NCI-H2081 treated with DMSO at 0.1 percent for 48 hours (cell line): Measurements from ENCODE around the gene RABGAP1.

ENCODE experiments used
- DNase-seq: peaks from one replicate; lab custom pipeline; 2025; lab: John Stamatoyannopoulos, UW

RABGAP1 gene

DNA sequence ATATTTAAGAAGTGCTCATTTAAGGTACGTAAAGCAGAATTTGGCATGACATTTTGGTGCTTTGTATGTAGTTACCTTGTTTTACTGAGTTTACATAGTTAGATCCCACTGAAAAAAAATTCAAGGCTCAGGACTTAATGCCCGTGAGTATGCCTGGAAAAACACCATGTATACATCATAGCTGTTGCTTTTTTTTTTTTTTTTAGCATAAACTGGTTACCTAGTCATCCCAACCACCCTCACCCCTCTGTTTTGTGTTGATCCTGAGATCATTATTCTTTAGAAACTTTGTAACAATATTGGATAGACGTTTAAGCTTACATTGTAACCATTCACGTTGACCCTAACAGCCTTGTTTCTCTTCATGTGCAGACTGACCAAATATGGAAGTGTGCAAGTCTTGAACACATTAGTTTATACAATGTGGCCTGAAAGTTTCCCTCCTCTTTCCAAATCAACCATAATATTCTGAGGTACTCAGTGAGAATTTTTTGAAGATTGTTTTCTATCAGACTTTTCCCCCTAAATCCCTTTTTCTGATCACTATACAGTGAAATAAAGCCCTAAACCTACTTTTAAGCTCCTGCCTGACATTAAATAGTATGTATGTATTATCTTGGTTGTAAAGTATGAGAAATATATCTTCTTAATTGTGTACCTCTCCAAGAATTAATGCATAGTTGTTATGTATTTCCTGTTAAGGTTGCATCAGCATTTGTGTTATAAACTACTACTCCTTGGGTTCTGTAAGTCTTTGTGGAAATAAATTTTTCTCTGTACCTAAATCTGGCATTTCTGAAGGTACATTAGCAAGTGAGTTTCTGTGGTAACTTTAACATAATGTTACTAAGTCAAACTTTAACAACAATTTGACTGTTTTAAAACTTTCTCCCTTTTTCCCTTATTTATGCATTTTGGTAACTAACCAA, 4.4 kb downstream of the RABGAP1 start:
- no peak for DNase-seq

DNA sequence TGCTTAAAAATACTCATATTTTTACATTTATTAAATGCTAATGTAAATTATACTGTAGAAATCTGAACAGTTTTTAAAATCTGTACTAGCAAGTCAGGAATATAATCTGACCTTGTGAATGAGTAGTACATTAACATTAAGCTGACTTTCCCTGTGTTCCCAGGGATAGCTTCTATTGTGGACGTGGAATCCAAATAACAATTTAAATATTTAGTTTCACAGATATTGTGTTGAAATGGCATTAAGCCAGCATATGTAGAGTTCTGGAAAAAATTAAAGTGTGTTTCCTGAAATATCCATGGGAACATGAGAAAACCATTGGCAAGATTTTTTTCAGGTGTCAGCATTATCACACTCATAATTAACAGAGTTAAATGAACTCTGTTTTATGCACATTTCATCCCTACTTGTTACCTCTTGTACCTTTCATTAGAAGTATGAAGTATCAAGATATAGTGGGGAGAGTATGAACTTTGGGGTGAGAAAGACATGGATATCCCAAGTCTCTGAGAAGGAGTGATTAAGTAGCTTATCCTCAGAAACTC, 5.7 kb downstream of the RABGAP1 start:
- no peak for DNase-seq

DNA sequence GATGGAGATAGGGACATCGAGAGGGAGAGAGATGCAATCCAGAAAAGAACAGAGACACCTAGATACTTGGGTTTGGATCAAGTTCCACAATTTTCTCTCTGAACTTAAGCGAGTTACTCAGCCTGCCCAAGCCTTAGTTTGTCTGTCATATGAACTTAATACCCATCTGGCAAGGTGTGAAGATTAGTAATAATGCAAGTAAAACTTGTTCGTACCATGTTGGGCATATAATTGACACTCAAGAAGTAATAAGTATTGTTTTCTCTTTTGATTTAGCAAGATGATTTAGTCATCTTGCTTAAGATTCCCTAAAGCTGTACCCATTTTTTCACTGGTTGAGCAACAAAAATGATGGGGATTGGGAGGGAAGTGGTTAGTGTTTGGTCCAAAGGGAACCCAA, 7.5 kb downstream of the RABGAP1 start:
- DNase-seq: no peak

DNA sequence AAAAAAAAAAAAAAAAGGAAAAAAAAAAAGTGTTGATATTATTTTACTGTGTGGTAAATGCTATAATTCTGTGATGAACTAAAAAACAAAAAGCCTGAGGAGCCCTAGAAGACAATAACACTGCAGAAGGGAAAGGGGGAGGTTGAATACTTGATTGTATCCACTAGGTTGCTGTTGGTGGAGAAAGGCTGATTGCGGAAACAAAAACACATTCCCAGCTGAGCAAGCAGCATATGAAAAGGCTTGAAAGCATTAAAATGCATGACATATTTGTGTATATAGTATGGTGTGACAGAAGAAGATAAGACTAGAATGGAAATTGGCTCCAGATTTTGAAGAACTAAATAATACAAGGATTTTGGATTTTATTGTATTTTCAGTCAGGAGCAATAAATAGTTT, 8.9 kb downstream of the RABGAP1 start:
- no peak for DNase-seq

DNA sequence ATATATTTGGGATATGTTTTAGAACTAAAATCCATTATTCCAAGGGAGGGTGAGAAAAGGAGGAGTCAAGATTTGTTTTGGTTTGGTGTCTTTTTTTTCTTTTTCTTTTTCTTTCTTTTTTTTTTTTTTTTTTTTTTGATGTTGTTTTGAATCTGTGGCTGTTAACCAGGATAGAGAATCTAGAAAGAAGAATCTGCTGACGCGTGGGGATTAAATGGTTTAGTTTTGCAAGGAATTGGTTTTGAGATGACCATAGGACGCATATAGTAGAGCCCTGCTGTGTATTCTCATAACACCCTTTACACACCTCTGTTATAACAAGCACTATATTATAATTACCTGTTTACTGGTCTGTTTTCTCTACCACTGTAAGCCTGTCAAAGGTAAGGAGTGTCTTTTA, 9.4 kb downstream of the RABGAP1 start:
- DNase-seq: no peak

DNA sequence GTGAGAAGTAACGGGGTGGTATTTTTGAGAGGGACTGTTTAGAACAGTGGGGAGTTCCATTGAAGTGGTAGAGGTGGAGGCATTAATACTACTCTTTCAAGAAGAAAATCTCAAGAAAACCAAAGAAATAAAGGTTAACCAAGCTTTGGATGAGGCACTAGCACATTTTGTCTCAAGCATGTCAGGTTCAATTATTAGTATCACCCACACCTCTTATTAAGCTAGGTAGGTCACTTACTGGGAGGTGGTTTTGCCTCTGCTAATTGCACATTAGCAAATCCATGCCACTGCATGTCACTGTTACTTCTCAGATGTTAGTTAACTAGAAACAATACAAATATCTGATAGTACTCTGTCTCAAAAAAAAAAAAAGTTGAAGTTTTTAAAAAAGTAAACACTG, 10.2 kb downstream of the RABGAP1 start:
- no peak for DNase-seq

DNA sequence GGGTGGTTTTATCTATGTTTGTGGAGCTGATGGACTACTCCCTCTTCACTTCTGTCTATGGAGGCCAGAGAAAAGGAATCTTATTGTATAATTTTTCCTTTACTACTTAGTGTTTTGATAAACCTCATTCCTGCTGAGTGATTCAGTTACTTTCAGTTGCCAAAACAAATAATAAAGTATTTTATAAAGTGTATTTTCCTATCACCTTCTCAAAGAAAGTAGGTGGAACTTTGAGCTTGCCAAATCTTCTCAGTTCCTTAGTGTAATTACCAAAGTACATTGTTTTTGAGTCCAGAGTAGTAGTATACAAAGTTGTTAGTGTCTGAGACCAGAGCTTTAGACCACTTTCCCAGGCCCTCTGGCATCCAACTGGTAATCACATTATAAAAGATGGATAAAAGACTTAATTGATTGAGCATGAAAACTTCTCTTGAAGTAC, 13.5 kb downstream of the RABGAP1 start:
- no peak for DNase-seq

DNA sequence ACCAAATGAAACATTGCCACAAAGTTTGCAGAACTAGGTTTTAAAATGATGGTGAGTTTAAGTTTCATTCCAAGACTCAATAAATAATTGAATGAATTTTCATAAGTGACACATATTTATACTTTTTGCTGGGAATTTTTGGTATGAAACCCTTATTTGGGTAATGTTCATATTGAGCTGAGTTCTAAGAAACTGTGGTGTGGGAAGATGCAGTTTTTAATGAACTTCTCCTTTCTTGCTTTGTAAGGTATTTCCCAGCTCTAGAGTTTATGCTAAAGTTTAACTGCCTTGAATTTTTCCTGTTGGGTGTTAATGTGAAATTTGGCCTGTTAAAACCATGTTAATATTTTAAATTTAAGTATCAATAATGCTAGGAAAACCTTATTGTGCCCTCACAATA, 15.1 kb downstream of the RABGAP1 start:
- DNase-seq: no peak

DNA sequence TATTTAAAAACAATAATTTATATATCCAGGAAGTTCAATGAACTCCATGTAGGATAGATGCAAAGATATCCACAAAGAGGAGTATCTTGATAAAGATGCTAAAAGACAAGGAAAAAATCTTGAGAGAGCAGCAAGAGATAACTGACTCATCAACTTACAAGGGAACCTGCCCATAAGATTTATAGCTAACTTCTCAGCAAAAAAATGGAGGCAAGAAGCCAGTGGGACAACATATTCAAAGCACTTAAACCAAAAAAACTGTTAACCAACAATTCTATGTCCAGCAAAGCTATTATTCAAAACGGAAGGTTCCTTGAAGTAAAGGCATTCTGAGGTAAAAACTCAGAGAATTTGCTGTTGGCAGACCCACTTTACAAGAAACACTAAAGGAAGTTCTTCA, 20.3 kb downstream of the RABGAP1 start:
- no peak for DNase-seq

DNA sequence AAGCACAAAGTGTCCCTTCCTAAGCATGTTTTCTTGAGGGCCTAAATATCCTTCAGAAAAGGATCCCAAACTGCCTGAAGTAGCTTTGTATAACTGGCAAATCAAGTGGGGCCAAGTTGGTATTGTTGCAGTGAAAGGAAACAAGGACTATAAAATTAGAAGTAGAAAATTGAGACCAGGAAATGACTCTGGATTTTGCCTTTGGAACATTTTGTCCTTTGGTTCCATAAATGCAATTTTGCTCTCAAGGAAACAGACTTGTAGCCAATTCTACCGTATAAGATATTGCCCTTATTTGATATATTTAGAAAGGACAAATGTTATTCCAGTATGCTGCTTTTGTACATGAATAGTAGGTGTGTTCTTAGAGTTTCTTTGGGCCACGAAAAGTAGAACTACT, 34.4 kb downstream of the RABGAP1 start:
- DNase-seq: no peak

DNA sequence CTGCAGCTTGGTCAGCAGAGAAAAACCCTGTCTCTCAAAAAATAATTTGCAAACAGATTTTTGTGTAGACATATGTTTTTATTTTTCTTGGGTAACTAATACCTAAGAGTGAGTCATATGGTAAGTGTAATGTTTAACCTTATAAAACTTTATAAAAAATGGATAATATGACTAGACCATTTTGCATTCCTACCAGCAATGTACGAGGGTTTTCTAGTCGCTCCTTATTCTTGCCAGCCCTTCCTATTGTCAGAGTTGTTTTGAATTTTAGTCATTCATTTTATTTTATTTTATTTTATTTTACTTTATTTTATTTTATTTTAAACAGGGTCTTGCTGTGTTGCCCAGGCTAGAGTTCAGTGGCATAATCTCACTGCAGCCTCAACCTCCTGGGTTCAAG, 37.8 kb downstream of the RABGAP1 start:
- no peak for DNase-seq

DNA sequence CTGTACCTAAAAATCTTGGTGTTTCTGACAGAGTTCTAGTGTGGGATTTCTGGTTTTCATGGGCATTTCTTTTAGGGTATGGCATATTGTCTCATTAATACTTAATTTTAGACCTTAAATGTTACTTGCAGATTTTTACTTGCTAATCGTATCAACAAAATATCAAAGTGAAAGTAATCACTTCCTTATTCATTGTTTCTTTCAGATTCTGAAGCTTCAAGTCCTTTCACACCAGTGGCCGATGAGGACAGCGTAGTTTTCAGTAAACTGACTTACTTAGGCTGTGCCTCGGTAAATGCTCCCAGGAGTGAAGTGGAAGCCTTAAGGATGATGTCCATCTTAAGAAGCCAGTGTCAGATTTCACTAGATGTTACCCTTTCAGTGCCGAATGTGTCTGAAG, 45.2 kb downstream of the RABGAP1 start:
- DNase-seq: no peak

DNA sequence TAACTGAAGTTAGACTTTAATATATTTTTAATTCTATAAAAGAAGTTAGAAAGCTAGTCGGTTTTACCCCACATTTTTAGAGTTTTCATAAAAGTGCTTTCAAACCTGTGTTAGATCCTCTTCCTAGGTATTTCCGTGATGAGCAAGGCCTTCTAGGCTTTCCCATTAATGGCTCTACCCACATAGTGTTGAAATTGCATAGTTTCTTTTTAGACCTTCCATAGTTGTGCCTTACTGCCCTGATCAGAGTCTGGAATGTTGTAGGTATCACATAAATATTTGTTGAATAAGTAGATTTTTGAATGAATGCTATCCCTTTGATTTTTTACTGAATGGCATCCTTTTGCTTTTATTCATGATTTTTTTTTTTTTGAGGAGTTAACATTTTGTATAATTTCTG, 47.3 kb downstream of the RABGAP1 start:
- no peak for DNase-seq

DNA sequence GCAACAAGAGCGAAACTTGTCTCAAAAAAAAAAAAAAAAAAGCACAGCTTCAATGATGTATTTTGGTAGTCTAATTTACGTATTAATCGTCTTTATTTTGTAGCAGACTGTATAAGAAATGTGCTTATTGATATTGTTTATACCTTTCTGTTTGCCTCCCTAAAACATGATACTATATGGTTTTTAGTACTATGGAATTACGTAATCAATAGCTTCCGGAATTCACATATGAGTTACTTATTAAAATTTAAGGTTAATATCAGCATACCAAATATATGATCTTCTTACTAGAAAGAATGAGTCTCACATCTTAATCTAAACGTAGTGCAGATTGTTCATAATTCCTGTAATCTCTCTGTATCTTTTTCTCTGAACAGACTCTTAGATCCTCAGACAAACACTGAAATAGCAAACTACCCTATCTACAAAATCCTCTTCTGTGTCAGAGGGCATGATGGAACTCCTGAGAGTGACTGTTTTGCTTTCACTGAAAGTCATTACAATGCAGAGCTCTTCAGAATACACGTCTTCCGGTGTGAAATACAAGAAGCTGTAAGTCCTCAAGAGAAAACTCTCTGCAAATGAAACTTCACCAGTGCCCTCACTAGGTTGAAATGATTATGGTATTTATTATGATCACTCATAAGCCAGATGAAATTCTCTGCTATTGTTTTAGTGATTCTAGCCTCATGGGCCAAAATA, 48.3 kb downstream of the RABGAP1 start:
- DNase-seq: no peak

DNA sequence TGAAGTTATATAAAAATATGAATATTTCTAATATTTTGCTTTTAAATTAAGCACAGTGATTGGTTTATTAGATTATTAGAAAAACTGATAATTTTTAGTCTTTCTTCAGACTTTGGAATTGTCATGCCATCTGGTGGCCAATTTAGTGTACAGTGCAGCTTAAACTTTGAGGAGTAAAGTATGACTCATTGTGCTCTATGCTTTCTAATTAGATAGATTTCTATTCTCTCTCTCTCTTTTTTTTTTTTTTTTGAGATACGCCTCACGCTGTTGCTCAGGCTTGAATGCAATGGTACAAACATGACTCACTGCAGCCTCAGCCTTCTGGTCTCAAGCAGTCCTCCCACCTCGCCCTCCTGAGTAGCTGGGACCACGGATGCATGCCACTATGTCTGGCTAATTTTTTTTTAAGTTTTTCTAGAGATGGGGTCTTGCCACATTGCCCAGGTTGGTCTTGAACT, 50.6 kb downstream of the RABGAP1 start:
- no peak for DNase-seq

DNA sequence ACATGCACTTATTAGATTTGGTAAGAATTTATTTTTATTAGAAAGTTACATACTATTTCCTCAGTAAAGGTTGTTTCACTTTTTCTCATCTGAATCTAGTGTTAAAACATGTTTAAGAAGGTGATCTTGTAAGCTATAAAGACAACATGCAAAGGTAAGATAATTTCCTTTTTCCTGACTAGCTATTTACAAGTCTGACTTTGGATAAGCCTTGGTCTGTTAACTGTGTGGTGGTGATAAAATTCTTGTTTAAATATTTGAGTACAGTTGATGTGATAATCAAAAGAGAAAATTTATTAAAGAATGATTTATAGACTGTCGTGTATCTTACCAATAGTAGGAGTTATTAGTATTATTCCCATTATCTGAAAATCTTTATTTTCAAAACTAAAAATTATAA, 55.8 kb downstream of the RABGAP1 start:
- no peak for DNase-seq

DNA sequence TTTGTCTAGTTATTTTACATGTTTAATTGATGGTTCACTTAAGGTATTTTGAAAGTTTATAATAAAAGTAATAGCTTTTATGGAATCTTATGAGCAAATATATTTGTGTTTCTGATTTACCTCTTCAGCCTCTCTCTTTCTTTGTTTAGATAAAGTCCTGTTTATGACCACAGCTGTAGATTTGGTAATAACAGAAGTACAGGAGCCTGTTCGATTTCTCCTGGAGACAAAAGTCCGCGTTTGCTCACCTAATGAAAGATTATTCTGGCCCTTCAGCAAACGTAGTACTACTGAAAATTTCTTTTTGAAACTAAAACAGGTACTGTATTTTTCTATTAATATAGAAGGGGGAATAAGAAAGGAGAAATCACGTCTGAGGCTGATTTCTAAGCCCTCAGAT, 57.6 kb downstream of the RABGAP1 start:
- DNase-seq: no peak

DNA sequence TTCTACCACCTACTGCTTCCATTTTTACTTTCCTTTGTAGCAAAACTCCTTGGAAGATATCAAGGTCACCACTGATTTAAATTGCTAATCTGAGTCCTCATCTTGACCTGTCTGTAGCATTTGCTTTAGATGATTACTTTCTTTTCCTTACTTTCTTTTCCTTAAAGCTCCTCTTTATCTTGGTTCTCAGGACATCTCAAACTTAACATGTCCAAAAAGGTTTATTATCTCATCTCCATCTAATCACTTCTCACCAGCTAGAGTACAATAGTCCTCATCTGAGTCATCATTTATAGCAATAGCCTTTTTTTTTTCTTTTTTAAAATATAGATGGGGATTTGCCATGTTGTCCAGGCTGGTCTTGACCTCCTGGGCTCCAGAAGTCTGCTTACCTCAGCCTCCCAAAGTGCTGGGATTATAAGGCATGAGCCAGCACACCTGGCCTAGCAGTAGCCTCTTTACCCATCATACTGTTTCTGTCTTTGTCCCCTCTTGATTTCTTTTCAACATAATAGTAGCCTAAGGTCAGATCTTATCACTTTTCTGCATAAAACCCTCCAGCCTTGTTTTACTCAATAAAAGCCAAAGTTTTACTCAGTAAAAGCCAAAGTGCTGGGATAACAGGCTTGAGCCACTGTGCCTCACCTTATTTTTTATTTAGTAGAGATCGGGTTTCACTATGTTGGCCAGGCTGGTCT, 59.7 kb downstream of the RABGAP1 start:
- no peak for DNase-seq

DNA sequence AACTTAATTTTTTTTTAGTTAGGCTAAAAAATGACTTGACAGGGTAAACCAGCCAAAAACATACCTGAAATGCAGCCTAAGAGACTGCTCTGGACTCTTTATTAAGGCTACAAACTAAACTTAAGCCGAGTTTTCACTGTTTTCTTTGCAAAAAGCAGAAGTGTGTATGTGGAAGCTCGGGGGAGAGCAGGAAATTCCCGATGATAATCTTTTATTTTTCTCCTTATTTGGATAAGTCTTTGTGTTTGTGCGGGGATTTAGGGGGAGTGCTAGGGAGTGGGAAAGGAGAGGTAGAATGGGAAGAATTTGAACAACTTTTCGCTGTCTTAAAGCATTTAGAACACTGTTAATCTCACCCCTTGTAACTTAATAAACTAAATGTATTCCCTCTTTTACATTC, 61.9 kb downstream of the RABGAP1 start:
- no peak for DNase-seq

DNA sequence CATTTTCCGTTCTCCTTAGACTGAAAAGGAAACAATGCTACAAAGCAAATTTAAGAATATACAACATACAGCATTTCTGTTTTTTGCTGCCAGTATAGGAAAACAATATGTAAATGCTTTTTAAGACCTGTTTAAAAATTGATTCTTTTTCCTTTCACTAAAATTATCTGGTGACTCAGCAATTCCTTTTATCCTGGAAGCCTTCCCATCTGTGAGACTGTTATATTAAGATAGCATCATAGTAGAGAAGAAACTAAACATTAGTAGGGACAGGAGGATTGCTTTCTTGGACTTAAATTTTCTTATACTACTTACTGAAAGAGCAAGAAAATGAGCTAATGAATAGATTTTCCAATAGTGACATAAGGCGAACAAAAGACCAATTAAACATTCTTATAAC, 62.6 kb downstream of the RABGAP1 start:
- DNase-seq: no peak

DNA sequence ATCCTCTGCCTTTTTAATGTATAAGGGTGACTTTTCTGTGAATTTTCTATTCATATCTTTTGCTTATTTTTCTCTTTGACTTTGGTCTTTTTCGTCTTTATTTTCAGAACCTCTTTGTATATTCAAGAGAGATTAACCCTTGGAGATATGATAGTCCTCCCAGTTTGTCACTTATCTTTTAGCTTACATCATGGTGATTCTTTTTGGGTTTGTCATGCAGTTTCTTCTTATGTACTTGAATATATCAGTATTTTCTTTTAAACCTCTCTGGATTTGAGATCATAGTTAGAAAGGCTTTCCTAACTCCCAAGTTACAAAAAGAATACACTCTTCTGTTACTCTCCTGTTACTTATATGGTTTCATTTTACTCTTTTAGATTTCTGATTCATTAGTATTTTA, 65.1 kb downstream of the RABGAP1 start:
- DNase-seq: no peak

DNA sequence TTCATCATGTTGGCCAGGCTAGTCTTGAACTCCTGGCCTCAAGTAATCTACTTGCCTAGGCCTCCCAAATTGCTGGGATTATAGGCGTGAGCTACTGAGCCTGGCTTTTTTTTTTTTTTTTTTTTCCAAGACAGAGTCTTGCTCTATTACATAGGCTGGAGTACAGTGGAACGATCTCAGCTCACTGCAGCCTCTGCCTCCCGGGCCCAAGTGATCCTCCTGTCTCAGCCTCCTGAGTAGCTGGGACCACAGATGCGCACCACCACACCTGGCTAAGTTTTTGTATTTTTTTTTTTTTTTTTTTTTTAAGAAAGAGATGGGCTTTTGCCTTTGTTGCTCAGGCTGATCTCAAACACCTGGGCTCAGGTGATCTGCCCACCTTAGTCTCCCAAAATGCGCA, 66.4 kb downstream of the RABGAP1 start:
- DNase-seq: no peak

DNA sequence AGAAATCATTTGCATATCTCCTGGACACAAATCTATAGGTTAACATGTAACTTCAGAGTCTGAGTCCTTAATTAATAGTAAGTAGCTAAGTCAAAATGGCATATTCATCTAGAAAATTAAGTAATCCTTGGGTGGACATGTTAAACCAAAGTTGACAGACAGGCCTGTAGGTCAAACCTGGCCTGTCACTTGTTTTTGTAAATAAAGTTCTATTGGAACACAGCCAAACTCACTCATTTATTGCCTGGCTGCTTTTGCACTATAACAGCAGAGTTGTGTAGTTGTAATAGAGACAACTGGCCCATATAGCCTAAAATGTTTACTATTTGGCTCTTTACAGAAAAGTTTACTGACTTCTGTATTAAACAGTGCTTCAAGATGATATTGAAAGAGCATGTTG, 68.1 kb downstream of the RABGAP1 start:
- DNase-seq: no peak
